IMR-90 (cell line): ENCODE measurements around the gene ROBO2. TPM values are rescaled to one million over a fixed set of nuclear protein-coding genes. Genes with fewer than 3 reads are reported as not detected.

Source experiments
- ATAC-seq: fragments of 200-7000 bp; cut with Tn5 transposase; 2 replicates; pipeline ENCODE4 v1.9.1; 2020; ENCODE audit warnings: low read depth, mild to moderate bottlenecking, moderate library complexity
- BruUV-seq: library from RNA; stranded (reverse); fragments of 400-500 nt; replicated peaks from 2 replicates; lab custom pipeline; 2021; lab: Mats Ljungman, UMichigan
- CTCF ChIA-PET: fragments of 300-600 bp; formaldehyde crosslinking; extraction: SDS; loops from one replicate; lab custom pipeline; 2021; ENCODE audit warnings: antibody characterized with exemption; lab: Yijun Ruan, JAX
- POLR2A ChIA-PET: fragments of 300-600 bp; sonication (Branson Sonifier 250); formaldehyde crosslinking; loops from one replicate; lab custom pipeline; 2022; ENCODE audit warnings: antibody characterized with exemption; ENCODE audit not compliant: unreplicated experiment; lab: Charles Lee
- DNase-seq: peaks from one replicate; pipeline ENCODE4 v3.0.0; 2013
- H2AFZ ChIP-seq: replicated peaks from 2 replicates; pipeline ENCODE3; 2013; ENCODE audit warnings: low read length, mild to moderate bottlenecking; ENCODE audit not compliant: poor library complexity
- H2AK5ac ChIP-seq: 2 replicates; pipeline ENCODE4 v1.6.1; 2013; ENCODE audit warnings: low read depth, low read length, inconsistent platforms
- H2AK9ac ChIP-seq: replicated peaks from 2 replicates; pipeline ENCODE3; 2013; ENCODE audit warnings: mild to moderate bottlenecking, low read depth, low read length, moderate library complexity; ENCODE audit not compliant: poor library complexity
- H2BK120ac ChIP-seq: 2 replicates; pipeline ENCODE4 v1.6.1; 2013; ENCODE audit warnings: low read depth, low read length, inconsistent platforms
- H2BK15ac ChIP-seq: 3 replicates; pipeline ENCODE4 v1.6.1; 2013; ENCODE audit warnings: low read depth, low read length, inconsistent platforms
- H2BK20ac ChIP-seq: 2 replicates; pipeline ENCODE4 v1.6.1; 2013; ENCODE audit warnings: low read depth, mild to moderate bottlenecking, inconsistent platforms, low read length, moderate library complexity
- H2BK5ac ChIP-seq: 2 replicates; pipeline ENCODE4 v1.6.1; 2013; ENCODE audit warnings: mild to moderate bottlenecking, low read depth, low read length, inconsistent platforms; ENCODE audit not compliant: poor library complexity, severe bottlenecking
- H3K14ac ChIP-seq: replicated peaks from 2 replicates; pipeline ENCODE4 v1.6.1; 2013; ENCODE audit warnings: low read depth, low read length, inconsistent platforms
- H3K18ac ChIP-seq: 2 replicates; pipeline ENCODE4 v1.6.1; 2013; ENCODE audit warnings: low read depth, low read length, control low read depth
- H3K23ac ChIP-seq: 2 replicates; pipeline ENCODE4 v1.6.1; 2013; ENCODE audit warnings: low read depth, low read length, inconsistent platforms
- H3K27ac ChIP-seq: 2 replicates; pipeline ENCODE4 v1.5.1; 2013; ENCODE audit warnings: mild to moderate bottlenecking, control low read depth, low read length; ENCODE audit not compliant: insufficient read depth
- H3K27me3 ChIP-seq: 2 replicates; pipeline ENCODE4 v1.6.1; 2013; ENCODE audit warnings: low read length; ENCODE audit not compliant: control insufficient read depth, insufficient read depth
- H3K36me3 ChIP-seq: 2 replicates; pipeline ENCODE4 v1.6.1; 2013; ENCODE audit warnings: low read length, mixed read lengths; ENCODE audit not compliant: control insufficient read depth, insufficient read depth
- H3K4ac ChIP-seq: 2 replicates; pipeline ENCODE4 v1.6.1; 2013; ENCODE audit warnings: low read depth, low read length, inconsistent platforms
- H3K4me1 ChIP-seq: 2 replicates; pipeline ENCODE4 v1.6.1; 2013; ENCODE audit warnings: low read length, mixed read lengths; ENCODE audit not compliant: control insufficient read depth, insufficient read depth
- H3K4me2 ChIP-seq: 2 replicates; pipeline ENCODE4 v1.6.1; 2013; ENCODE audit warnings: low read depth, mild to moderate bottlenecking, control low read depth, low read length, moderate library complexity
- H3K4me3 ChIP-seq: 2 replicates; pipeline ENCODE4 v1.5.1; 2013; ENCODE audit warnings: low read depth, mild to moderate bottlenecking, control low read depth, low read length, moderate library complexity; ENCODE audit not compliant: insufficient read depth
- H3K56ac ChIP-seq: 2 replicates; pipeline ENCODE4 v1.6.1; 2013; ENCODE audit warnings: low read length, inconsistent platforms; ENCODE audit not compliant: insufficient read depth; ENCODE audit errors: extremely low read depth
- H3K79me1 ChIP-seq, 2 experiments: 2 replicates each; pipeline ENCODE4 v1.6.1; 2013; ENCODE audit warnings: low read length in 2 of 2, inconsistent platforms in 1 of 2, low read depth in 1 of 2
- H3K9ac ChIP-seq: 2 replicates; pipeline ENCODE4 v1.6.1; 2013; ENCODE audit warnings: low read depth, low read length, control low read depth
- H3K9me1 ChIP-seq: 2 replicates; pipeline ENCODE4 v1.6.1; 2013; ENCODE audit warnings: low read length, inconsistent platforms; ENCODE audit not compliant: insufficient read depth
- H3K9me3 ChIP-seq: 2 replicates; pipeline ENCODE4 v1.6.1; 2013; ENCODE audit warnings: low read length; ENCODE audit not compliant: control insufficient read depth, insufficient read depth
- H4K20me1 ChIP-seq: 2 replicates; pipeline ENCODE4 v1.6.1; 2013; ENCODE audit warnings: low read length, inconsistent platforms; ENCODE audit not compliant: insufficient read depth
- H4K5ac ChIP-seq: 2 replicates; pipeline ENCODE4 v1.6.1; 2013; ENCODE audit warnings: mild to moderate bottlenecking, low read depth, low read length, control low read depth
- H4K8ac ChIP-seq, 2 experiments: 2 replicates each; pipeline ENCODE4 v1.6.1; 2013; ENCODE audit warnings: low read depth in 2 of 2, low read length in 2 of 2, control low read depth in 1 of 2, inconsistent platforms in 1 of 2
- H4K91ac ChIP-seq: 2 replicates; pipeline ENCODE4 v1.6.1; 2013; ENCODE audit warnings: low read depth, low read length, inconsistent platforms; ENCODE audit not compliant: insufficient read depth
- BHLHE40 ChIP-seq: fragments of 150-350 bp; IDR thresholded peaks from 2 replicates; pipeline ENCODE4 v1.6.1; 2016; ENCODE audit warnings: mild to moderate bottlenecking, low read depth, low read length
- CEBPB ChIP-seq: IDR thresholded peaks from 2 replicates; pipeline ENCODE4 v1.6.1; 2012; ENCODE audit warnings: low read depth, low read length, improper control_type of control experiment
- CHD1 ChIP-seq: IDR thresholded peaks from 2 replicates; pipeline ENCODE4 v1.6.1; 2012; ENCODE audit warnings: low read depth, low read length, improper control_type of control experiment
- FOS ChIP-seq: fragments of 150-350 bp; IDR thresholded peaks from 2 replicates; pipeline ENCODE4 v1.6.1; 2016; ENCODE audit warnings: low read depth, low read length
- MAFK ChIP-seq: IDR thresholded peaks from 2 replicates; pipeline ENCODE4 v1.6.1; 2012; ENCODE audit warnings: low read depth, low read length, improper control_type of control experiment
- MAZ ChIP-seq: IDR thresholded peaks from 2 replicates; pipeline ENCODE4 v1.6.1; 2012; ENCODE audit warnings: low read depth, mild to moderate bottlenecking, low read length, improper control_type of control experiment, moderate library complexity, borderline replicate concordance
- MXI1 ChIP-seq: IDR thresholded peaks from 2 replicates; pipeline ENCODE4 v1.6.1; 2012; ENCODE audit warnings: low read depth, mild to moderate bottlenecking, low read length, moderate library complexity, borderline replicate concordance
- NFE2L2 ChIP-seq: fragments of 150-350 bp; IDR thresholded peaks from 2 replicates; pipeline ENCODE4 v1.6.1; 2016; ENCODE audit warnings: low read depth, mild to moderate bottlenecking, low read length
- POLR2A ChIP-seq: IDR thresholded peaks from 2 replicates; pipeline ENCODE4 v1.6.1; 2012; ENCODE audit warnings: mild to moderate bottlenecking, low read depth, low read length
- RAD21 ChIP-seq: IDR thresholded peaks from 2 replicates; pipeline ENCODE4 v1.6.1; 2012; ENCODE audit warnings: low read length, improper control_type of control experiment
- RCOR1 ChIP-seq: IDR thresholded peaks from 2 replicates; pipeline ENCODE4 v1.6.1; 2012; ENCODE audit warnings: mild to moderate bottlenecking, low read length, improper control_type of control experiment; ENCODE audit not compliant: insufficient replicate concordance
- RFX5 ChIP-seq: IDR thresholded peaks from 2 replicates; pipeline ENCODE4 v1.8.0; 2012; ENCODE audit warnings: low read depth, mild to moderate bottlenecking, low read length, moderate library complexity
- SMC3 ChIP-seq: fragments of 150-350 bp; IDR thresholded peaks from 2 replicates; pipeline ENCODE4 v1.6.1; 2016; ENCODE audit warnings: low read depth, mild to moderate bottlenecking, antibody characterized with exemption, low read length, moderate library complexity
- WGBS, 2 experiments: methylation state at CpG; one replicate each; pipeline versions ENCODE4 v1.1.5 to v1.1.7; 2013; ENCODE audit warnings: missing lambda C conversion rate in 2 of 2; ENCODE audit not compliant: insufficient read length in 1 of 2; ENCODE audit errors: extremely low coverage in 2 of 2; 5-methylcytosine and 5-hydroxymethylcytosine counted together
- dilution Hi-C: fragments of 300-500 bp; cut with HindIII; formaldehyde crosslinking; loops from one replicate; pipeline ENCODE4 v1.14.3; 2018; ENCODE audit warnings: low sequenced_read_pairs; ENCODE audit not compliant: unreplicated experiment
- in situ Hi-C: fragments of 300-500 bp; cut with MboI; formaldehyde crosslinking; loops from 3 replicates; pipeline ENCODE4 v1.14.3; 2019; ENCODE audit warnings: low sequenced_read_pairs, inconsistent platforms, mixed read lengths
- intact Hi-C: fragments of 100-400 bp; cut with micrococcal nuclease; formaldehyde crosslinking; loops from 2 replicates; pipeline ENCODE4 v1.10.0; 2022
- polyA plus RNA-seq, 3 experiments: library from polyadenylated mRNA; depleted of rRNA; stranded (reverse); fragments of >200 nt; gene quantifications; 2 replicates each; pipeline ENCODE4 v1.2.3, GENCODE V29; 2012; ENCODE audit warnings: low replicate concordance in 1 of 3
- total RNA-seq: library from RNA; depleted of rRNA; stranded (reverse); fragments of >200 nt; gene quantifications from 2 replicates; pipeline ENCODE4 v1.2.3, GENCODE V29; 2012
- TF ChIP-seq, protein P1 (sequence below): conservative IDR thresholded peaks from 2 replicates; pipeline ENCODE4 v1.5.1; 2012; ENCODE audit warnings: mild to moderate bottlenecking, low read depth, low read length, improper control_type of control experiment
- TF ChIP-seq, protein P2 (sequence below): fragments of 150-350 bp; IDR thresholded peaks from 2 replicates; pipeline ENCODE4 v1.6.1; 2017; ENCODE audit warnings: mild to moderate bottlenecking, antibody characterized with exemption, low read length, low read depth
- TF ChIP-seq, protein P3 (sequence below): fragments of 150-350 bp; IDR thresholded peaks from 2 replicates; pipeline ENCODE4 v1.6.1; 2016; ENCODE audit warnings: low read depth, mild to moderate bottlenecking, low read length, moderate library complexity, borderline replicate concordance

ROBO2 gene
- total and polyA plus RNA-seq, 2 of the 4 experiments (the other 2 are of a cell fraction), result 9.3 to 14.5 TPM

DNA sequence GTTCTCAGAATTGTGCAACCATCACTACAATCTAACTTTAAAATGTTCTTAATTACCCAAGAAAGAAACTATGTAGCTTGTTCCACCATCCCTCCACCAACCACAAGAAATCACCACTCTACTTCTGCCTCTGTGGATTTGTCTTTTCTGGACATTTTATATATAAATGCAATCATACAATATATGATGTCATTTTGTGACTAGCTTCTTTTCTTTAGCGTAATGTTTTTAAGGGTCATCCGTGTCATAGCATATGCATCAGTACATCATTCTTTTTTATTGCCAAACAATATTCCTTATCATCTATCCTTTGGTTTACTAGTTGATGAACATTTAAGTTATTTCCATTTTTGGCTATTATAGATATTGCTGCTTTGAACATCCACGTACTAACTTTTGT, 5.8 kb downstream of the ROBO2 start:
- H4K20me1 ChIP-seq, result no peaks in the 10 kb centered on the region
- no peaks in the 10 kb centered on the region for H3K4me1 ChIP-seq
- H4K5ac ChIP-seq, result no peak overlapping the region
- WGBS, 2 experiments, result no CpG with 5 or more reads among the region's 3 CpGs
- in situ Hi-C loops, result loop anchor here (25.0 kb wide), 1 partner anchor 1167 kb away; no protein-coding TSS in a partner anchor
- H2BK20ac ChIP-seq, result no peak overlapping the region
- H3K9me1 ChIP-seq, result no peaks in the 10 kb centered on the region
- H2AK5ac ChIP-seq, result no peak overlapping the region
- no peak overlapping the region for H3K14ac ChIP-seq
- H3K36me3 ChIP-seq, result no peaks in the 10 kb centered on the region
- no peak overlapping the region for H2AFZ ChIP-seq
- no peak overlapping the region for H2BK120ac ChIP-seq
- dilution Hi-C loops, result no loop called here
- H4K91ac ChIP-seq, result no peak overlapping the region
- no peak overlapping the region for H3K56ac ChIP-seq
- ATAC-seq (no peak), DNase-seq (no peak)
- H3K4ac ChIP-seq, result no peak overlapping the region
- TF ChIP-seq CEBPB, result no peak
- no peak for TF ChIP-seq MAFK
- TF ChIP-seq, protein P1, sequence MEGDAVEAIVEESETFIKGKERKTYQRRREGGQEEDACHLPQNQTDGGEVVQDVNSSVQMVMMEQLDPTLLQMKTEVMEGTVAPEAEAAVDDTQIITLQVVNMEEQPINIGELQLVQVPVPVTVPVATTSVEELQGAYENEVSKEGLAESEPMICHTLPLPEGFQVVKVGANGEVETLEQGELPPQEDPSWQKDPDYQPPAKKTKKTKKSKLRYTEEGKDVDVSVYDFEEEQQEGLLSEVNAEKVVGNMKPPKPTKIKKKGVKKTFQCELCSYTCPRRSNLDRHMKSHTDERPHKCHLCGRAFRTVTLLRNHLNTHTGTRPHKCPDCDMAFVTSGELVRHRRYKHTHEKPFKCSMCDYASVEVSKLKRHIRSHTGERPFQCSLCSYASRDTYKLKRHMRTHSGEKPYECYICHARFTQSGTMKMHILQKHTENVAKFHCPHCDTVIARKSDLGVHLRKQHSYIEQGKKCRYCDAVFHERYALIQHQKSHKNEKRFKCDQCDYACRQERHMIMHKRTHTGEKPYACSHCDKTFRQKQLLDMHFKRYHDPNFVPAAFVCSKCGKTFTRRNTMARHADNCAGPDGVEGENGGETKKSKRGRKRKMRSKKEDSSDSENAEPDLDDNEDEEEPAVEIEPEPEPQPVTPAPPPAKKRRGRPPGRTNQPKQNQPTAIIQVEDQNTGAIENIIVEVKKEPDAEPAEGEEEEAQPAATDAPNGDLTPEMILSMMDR, result no peak
- no peak for TF ChIP-seq CHD1
- TF ChIP-seq SMC3, result no peak
- TF ChIP-seq RFX5, result no peak
- no peak for TF ChIP-seq NFE2L2
- TF ChIP-seq, protein P2, sequence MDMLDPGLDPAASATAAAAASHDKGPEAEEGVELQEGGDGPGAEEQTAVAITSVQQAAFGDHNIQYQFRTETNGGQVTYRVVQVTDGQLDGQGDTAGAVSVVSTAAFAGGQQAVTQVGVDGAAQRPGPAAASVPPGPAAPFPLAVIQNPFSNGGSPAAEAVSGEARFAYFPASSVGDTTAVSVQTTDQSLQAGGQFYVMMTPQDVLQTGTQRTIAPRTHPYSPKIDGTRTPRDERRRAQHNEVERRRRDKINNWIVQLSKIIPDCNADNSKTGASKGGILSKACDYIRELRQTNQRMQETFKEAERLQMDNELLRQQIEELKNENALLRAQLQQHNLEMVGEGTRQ, result no peak
- TF ChIP-seq BHLHE40, result no peak
- TF ChIP-seq MAZ, result no peak
- TF ChIP-seq FOS, result no peak
- TF ChIP-seq POLR2A, result no peak
- no peak for TF ChIP-seq RAD21
- no peak for TF ChIP-seq MXI1
- TF ChIP-seq, protein P3, sequence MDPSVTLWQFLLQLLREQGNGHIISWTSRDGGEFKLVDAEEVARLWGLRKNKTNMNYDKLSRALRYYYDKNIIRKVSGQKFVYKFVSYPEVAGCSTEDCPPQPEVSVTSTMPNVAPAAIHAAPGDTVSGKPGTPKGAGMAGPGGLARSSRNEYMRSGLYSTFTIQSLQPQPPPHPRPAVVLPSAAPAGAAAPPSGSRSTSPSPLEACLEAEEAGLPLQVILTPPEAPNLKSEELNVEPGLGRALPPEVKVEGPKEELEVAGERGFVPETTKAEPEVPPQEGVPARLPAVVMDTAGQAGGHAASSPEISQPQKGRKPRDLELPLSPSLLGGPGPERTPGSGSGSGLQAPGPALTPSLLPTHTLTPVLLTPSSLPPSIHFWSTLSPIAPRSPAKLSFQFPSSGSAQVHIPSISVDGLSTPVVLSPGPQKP, result no peak
- TF ChIP-seq RCOR1, result no peak
- H2BK15ac ChIP-seq, result no peak overlapping the region
- H3K4me2 ChIP-seq, result no peak overlapping the region
- no peak overlapping the region for H2BK5ac ChIP-seq
- H3K9ac ChIP-seq, result no peak overlapping the region
- H3K18ac ChIP-seq, result no peak overlapping the region
- no peak overlapping the region for H3K23ac ChIP-seq
- H3K27ac ChIP-seq, result no peak overlapping the region
- intact Hi-C loops, result no loop called here
- no peaks in the 10 kb centered on the region for H3K79me1 ChIP-seq
- BruUV-seq, result no TSS peak
- H3K4me3 ChIP-seq, result no peak overlapping the region
- no peak overlapping the region for H2AK9ac ChIP-seq
- no peak overlapping the region for H4K8ac ChIP-seq
- no peaks in the 10 kb centered on the region for H3K9me3 ChIP-seq
- ChIA-PET POLR2A (no interaction called here), CTCF (no interaction called here)
- H3K27me3 ChIP-seq, result peaks cover 9% of the 10 kb centered on the region
